CD4-positive, alpha-beta T cell treated with Interleukin-6 at 100 ng/mL for 8 hours (primary cell): ENCODE measurements around the gene C3orf38.
"Not testable (repeated sequence)": the region's sequence is repeated elsewhere in the genome, so short reads cannot be mapped to it uniquely, and the experiment has no call there.

ENCODE experiments used
- DNase-seq: peaks from one replicate; pipeline ENCODE4 v3.0.0-alpha.2; 2020; ENCODE audit warnings: mixed read lengths, low spot score

Gene C3orf38

DNA sequence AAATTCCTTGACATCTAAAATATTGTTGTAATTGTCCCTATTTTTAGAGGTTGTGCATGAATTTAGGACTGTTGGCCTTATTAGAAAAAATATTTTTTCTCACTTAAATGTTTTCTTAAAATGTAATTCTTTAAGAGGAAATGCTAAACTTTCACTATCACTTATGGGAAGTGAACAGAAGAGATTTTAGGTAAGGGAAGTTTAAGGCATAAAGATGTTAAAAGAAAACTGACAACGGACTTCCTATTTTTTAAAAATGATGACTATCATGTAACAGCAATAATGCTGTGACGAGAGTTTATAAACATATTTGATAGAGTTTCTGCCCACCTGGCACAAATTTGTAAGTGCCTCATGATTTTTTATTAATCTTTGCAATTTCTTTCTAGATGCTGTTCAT lies 3.1 kb downstream of the C3orf38 start:
- no peak for DNase-seq

DNA sequence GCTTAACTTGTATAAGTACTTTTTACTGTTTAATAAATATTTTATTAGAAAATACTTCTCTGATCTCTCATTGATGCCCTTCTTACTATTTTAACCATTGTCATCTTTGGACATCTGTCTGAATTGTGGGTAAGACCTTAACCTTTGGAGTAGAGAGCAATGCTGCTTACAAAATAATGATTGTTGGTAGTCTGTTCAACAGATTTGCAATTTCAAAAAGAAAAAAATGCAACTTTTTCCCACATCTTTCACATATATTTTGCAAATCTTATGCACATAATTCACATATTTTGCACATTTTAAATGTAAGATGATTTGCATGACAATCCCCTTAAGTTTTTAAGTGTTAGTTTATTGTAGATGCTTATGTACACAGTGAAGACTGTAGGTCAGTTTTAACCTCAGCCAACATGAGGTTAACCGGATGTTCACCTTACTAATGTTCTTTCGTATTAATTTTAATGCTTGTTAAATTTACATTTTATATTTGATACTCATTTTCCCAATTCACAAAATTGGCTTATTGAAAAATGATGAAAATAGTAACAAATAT lies 16.7 kb downstream of the C3orf38 start:
- no peak for DNase-seq

DNA sequence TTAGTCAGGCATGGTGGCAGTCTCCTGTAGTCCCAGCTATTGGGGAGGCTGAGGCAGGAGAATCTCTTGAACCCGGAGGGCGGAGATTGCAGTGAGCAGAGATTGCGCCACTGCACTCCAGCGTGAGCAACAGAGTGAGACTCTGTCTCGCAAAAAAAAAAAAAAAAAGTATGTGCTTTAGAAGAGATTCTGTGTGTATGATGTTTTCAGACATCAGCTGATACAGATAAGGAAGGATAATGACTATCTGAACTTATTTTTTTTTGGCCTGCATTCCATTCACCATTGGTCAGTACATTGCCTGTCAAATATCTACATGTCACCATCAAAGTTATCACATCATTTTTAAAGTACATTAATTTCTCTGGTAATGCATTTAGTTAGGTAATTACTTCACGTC lies 17.4 kb downstream of the C3orf38 start:
- DNase-seq = no peak

DNA sequence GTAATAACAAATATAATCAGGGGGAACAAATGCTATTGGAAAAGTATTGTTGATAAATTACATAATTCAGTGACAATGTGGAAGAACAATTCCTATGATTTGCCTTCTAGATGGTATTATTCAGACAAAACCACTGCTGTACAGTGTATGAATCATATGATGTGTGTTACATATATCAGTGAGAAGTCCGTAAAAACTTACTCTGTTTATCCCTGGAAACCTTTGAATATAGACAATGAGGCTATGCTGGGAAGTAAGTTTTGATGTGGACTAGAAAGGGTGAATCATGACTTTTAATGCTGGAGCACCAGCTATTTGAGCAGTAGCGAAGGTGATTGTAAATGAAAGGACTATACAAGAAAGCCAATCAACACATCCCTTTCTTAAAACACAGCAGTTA lies 17.9 kb downstream of the C3orf38 start:
- no peak for DNase-seq

DNA sequence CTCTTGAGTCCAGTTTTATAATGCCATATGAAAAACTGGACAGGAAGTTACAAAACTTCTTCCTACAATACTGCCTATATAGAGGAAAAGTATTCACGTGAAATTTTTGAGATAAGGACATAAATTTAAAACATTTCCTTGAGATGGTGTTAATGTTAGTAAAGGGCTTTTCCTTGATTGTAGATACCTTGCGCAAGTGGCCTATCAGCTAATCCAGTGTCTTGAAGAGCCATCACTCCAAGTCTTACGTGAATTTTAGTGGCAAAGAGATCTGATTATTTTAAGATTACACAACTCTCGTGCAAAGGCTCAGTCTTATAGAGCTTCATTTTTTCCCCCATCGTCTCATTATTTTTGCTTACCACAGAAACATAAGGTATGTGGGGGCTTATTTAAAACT lies 18.4 kb downstream of the C3orf38 start:
- no peak for DNase-seq

DNA sequence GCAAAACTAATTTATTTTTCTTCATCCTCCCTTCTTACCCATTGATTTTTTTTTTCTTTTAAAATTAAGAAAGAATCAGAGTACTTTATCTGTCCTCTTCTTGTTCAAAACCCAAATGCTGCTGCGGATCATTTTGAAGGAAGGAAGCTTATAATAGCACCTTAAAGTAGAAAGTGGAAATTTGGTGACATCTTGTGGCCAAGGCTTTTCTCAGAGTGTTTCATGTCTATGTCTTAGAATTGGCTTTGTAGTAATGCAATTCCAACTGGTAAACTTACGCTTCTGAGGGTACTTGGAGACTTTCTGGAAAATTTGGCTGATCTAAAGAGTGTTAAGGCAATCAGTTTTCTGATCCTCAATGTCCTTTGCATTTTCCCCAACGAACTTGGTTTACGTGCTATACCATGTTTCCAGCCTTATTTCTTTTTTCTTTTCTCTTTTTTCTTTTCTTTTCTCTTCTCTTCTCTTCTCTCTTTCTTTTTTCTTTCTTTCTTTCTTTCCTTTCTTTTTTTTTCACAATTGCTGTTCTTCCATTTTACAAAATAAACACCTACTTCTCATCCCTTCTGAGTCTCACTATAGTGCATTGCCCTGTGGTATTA lies 30.7 kb downstream of the C3orf38 start:
- peak; percentile 30 for DNase-seq

DNA sequence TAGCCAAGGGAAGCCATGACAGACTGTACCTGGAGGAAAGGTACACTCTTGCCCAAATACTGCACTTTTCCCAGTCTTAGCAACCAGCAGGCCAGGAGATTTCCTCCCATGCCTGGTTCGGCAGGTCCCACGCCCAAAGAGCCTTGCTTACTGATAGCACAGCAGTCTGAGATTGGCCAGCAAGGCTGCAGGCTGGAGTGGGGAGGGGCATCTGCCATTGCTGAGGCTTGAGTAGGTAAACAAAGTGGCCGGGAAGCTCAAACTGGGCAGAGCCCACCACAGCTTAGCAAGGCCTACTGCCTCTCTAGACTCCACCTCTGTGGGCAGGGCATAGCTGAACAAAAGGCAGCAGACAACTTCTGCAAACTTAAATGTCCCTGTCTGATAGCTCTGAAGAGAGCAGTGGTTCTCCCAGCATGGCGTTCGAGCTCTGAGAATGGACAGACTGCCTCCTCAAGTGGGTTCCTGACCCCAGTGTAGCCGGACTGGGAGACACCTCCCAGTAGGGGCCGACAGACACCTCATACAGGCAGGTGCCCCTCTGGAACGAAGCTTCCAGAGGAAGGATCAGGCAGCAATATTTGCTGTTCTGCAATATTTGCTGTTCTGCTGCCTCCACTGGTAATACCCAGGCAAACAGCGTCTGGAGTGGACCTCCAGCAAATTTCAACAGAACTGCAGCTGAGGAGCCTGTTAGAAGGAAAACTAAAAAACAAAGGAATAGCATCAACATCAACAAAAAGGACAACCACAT lies 32.6 kb downstream of the C3orf38 start:
- DNase-seq = not testable (repeated sequence)

DNA sequence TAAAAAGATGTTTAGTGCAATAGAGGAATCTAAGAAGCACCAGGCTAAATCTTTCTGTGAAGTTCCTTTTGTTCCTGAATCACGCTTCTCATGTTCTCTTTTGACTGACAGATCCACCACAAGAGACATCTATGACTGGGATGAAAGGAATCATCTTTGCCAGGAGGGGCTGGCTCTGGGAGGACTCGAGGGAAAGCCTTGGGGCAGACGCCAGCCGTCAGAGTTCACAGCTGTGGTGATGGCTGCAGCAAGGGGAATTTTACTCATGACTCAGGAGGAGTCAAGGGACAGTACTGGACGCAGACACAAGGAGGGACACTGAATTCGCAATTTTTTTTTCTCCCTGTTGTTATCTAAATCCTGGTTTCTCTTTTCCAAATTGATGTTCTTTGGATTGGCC lies 38.7 kb downstream of the C3orf38 start:
- DNase-seq = no peak

DNA sequence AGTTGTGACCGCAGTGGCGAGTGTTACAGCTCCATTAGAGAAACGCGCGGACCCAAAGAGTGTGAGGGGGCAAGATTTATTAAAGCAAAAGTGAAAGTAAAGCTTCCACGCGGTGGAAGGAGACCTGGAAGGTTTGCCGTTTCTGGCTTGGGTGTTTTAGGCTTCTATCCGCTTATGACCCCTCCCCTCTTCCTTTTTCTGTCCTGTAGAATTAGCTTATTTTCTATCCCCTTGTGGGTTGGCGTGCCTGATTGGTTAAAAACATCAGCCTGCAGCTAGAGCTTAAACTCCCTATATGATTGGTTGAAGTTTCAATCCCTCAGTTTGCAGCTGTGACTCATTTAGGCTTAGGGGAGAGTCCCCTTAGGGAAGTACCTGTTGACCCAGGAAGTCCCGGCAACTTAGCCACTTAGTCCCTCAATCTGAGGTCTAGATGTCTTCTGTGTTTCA lies 39.6 kb downstream of the C3orf38 start:
- DNase-seq = no peak

DNA sequence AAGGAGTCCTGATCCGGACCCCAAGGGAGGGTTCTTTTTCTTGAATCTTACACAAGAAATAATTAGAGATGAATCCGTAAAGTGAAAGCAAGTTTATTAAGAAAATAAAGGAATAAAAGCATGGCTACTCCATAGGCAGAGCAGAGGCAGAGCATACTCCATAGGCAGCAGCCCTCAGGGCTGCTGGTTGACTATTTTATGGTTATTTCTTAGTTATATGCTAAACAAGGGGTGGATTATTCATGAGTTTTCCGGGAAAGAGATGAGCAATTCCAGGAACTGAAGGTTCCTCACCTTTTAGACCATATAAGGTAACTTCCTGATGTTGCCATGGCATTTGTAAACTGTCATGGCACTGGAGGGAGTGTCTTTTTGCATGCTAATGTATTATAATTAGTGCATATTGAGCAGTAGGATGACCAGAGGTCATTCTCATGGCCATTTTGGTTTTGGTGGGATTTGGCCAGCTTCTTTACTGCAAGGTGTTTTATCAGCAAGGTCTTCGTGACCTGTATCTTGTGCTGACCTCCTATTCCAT lies 42.2 kb downstream of the C3orf38 start:
- no peak for DNase-seq

DNA sequence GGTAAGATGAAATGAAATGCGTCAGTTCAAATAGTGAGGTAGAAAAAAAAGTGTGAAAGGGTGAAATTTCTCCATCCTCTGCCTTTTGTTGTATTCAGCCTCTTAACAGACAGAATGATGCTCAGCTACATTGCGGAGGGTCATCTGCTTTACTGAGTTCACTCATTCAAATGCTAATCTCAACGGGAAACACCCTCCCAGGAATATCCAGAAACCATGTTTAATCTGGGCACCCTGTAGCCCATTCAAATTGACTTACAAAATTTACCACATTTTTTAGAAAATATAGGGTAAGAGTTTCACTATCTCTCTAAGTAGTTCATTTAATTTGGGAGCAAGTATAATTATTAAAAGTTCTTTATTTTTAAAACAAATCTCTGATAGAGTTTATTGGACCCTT lies 42.9 kb downstream of the C3orf38 start:
- no peak for DNase-seq

DNA sequence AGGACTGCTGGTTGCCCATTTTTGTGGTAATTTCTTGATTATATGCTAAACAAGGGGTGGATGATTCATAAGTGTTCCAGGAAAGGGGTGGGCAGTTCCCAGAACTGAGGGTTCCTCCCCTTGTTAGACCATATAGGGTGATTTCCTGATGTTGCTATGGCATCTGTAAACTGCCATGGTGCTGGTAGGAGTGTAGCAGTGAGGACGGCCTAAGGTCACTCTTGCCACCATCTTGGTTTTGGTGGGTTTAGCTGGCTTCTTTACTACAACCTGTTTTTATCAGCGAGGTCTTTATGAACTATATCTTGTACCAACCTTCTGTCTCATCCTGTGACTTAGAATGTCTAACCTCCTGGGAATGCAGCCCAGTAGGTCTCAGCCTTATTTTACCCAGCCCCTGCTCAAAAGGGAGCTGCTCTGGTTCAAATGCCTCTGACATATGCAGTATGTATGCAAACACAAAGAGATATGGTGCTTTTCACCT lies 46.2 kb downstream of the C3orf38 start:
- no peak for DNase-seq

DNA sequence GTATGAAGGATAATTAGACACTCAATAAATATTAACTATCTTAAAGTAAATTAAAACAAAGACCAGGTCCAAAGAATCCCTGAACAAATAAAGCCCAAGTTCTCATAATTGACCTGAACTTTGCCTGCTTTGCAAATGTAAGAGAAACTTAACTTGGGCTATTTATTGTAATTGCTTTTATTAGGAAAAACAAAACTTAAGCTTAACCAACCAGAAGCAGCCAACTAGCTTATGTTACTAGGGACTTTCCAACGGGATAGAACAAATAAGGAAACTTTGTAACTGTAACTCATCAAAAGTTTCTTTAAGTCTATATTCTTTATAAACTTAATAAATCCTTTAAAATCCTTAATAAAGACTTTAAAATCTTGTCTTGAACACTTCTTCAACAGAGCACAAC lies 48.4 kb downstream of the C3orf38 start:
- DNase-seq = no peak

DNA sequence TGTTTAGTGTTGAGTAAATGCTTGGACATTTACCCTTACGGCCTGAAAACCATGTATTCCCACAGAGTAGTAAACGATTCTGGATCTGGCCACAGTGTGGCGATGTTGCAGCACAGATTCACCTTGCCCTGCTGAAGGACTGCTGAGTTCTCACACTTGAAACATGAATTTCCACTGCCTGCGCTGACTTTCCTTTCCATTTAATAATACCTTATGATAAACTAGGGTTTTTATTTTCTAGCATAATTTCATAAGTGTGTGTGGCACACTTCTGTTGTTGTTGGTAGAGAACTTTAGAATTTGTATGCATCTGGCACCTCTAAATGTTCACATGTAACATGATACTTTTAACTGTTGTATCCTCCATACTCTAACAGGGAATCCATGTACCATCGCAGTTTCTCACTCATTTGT lies 53.9 kb downstream of the C3orf38 start:
- DNase-seq = peak; percentile 22
